ENCODE results near the gene STK32A. TPM values are rescaled to one million over a fixed set of nuclear protein-coding genes. Genes with fewer than 3 reads are reported as not detected.

STK32A gene
- total and polyA plus RNA-seq, 2 experiments from 2014 or later = 2.4 to 2.8 TPM

DNA sequence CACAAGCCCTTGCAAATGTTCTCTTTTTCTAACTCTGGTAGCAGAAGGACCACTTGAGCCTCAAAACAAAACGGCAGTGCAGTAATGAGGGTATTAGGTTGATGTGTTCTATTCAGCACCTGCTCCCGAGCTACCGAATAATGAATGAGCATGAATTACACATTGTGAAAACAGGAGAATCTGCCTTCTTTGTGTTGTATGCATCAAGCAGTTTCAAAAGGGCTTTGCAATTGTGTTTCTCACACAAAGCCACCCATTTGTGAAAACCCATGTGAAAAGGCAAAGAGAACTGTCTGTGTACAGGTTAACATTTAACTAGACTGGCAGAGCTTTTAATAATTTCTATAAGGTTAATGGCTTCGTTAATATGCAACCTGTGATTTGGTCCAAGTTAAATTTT lies 97.8 kb downstream of the STK32A start (continued):
- TF ChIP-seq ETS1 (IDR thresholded peaks at IDR 0.05) = no peak
- TF ChIP-seq EZH2phosphoT487 (IDR thresholded peaks at IDR 0.05; ENCODE audit: unreplicated experiment) = no peak
- TF ChIP-seq CREB1 (CRISPR knock-in tag; IDR thresholded peaks at IDR 0.05; ENCODE audit: low read depth) = no peak
- TF ChIP-seq ZNF331 (CRISPR knock-in tag; IDR thresholded peaks at IDR 0.05; ENCODE audit: low read depth) = no peak
- TF ChIP-seq STAT1 (IDR thresholded peaks at IDR 0.05; ENCODE audit: unreplicated experiment) = no peak

DNA sequence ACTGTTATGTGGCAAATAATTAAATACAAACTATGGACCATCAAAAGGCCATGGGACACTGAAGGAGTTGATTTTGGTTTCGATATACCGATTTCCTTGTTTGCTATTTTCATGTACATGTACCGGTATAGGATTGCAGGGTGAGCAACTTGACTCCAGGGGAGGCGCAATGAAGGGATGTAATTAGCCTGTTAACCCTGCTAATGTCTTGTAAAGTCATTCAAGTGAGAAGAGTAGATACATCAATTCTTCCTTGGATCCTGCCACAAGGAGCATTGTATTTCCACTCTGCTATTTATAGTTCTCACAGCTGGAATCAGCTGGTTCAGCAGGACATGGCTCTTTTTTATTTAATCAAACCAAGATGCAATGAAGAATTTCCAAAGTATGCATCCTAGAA lies 102.0 kb downstream of the STK32A start:
- TF ChIP-seq ZNF462 (CRISPR knock-in tag; IDR thresholded peaks at IDR 0.05) (no peak), NANOG (IDR thresholded peaks at IDR 0.05; ENCODE audit: borderline replicate concordance) (peak; percentile 29; the same call in 1 of the 2 replicates)
- Histone ChIP-seq H4K20me1 (replicated peaks; ENCODE audit: insufficient read depth) (no peaks in the 10 kb centered on the region), H3K4me3 (no peak overlapping the region), H3K4me1 (ENCODE audit: insufficient read depth) (peaks cover 17% of the 10 kb centered on the region), H3K9me2 (ENCODE audit: insufficient read depth) (0 out of 2 replicates have a peak, but pooled peaks cover 6% of the 10 kb centered on the region), H2AFZ (no peak overlapping the region), H3K27me3 (ENCODE audit: insufficient read depth) (no peaks in the 10 kb centered on the region), H3K79me2 (replicated peaks; ENCODE audit: insufficient read depth) (no peaks in the 10 kb centered on the region), H3K27ac (ENCODE audit: low read depth) (no peak overlapping the region), H3F3A (replicated peaks; ENCODE audit: low read depth) (no peaks in the 10 kb centered on the region), H3K4me2 (peak overlapping the region; percentile 4; the same call in 1 of the 2 replicates), H3K36me3 (ENCODE audit: insufficient read depth) (no peaks in the 10 kb centered on the region; the same call in 1 of the 2 replicates)
- peak; percentile 59 for ATAC-seq
- peak; percentile 27 for DNase-seq (ENCODE audit: low spot score)
- H3K9me3 Mint-ChIP-seq = peaks cover 10% of the 10 kb centered on the region
- peak overlapping the region; percentile 16; the same call in 1 of the 2 replicates for H3K27ac Mint-ChIP-seq
- H3K4me1 Mint-ChIP-seq = peaks cover 19% of the 10 kb centered on the region
- no peaks in the 10 kb centered on the region for H3K27me3 Mint-ChIP-seq (ENCODE audit: insufficient read depth, low read depth, poor library complexity)
- no peak overlapping the region for H3K4me3 Mint-ChIP-seq
- H3K36me3 Mint-ChIP-seq (ENCODE audit: low read depth) = peaks cover 15% of the 10 kb centered on the region; the same call in 2 of the 3 replicates
